Epithelial cell of esophagus (primary cell): ENCODE measurements around the gene NASP.

Experiments used
- DNase-seq: peaks from one replicate; pipeline ENCODE4 v3.0.0; 2010; ENCODE audit warnings: low read depth
- H3K4me3 ChIP-seq: 2 replicates; pipeline ENCODE4 v1.5.1; 2011; ENCODE audit warnings: mild to moderate bottlenecking, low read length, control low read depth
- CTCF ChIP-seq: IDR thresholded peaks from 2 replicates; pipeline ENCODE4 v1.5.1; 2011; ENCODE audit warnings: low read depth, mild to moderate bottlenecking, low read length, control low read depth, inconsistent platforms; ENCODE audit not compliant: insufficient read depth; ENCODE audit errors: missing control alignments

Gene NASP

GRCh38 chr1:45607404-45608074 lies 23.7 kb downstream of the NASP start:
- DNase-seq = no peak
- no peak for TF ChIP-seq CTCF
- no peak overlapping the region for H3K4me3 ChIP-seq

- no peak overlapping the region for H3K4me3 ChIP-seq
- DNase-seq = no peak
- no peak for TF ChIP-seq CTCF
Observed at GRCh38 chr1:45608175-45609156, 24.6 kb downstream of the NASP start.

GRCh38 chr1:45610589-45611226 lies 26.9 kb downstream of the NASP start:
- H3K4me3 ChIP-seq = no peak overlapping the region
- DNase-seq = no peak
- TF ChIP-seq CTCF = no peak

- DNase-seq = peak; percentile 90
- no peak for TF ChIP-seq CTCF
- no peak overlapping the region for H3K4me3 ChIP-seq
Observed at GRCh38 chr1:45612941-45613579, 29.2 kb downstream of the NASP start.

- no peak for DNase-seq
- H3K4me3 ChIP-seq = no peak overlapping the region
- no peak for TF ChIP-seq CTCF
Observed at GRCh38 chr1:45615885-45616284, 32.0 kb downstream of the NASP start.

- H3K4me3 ChIP-seq = no peak overlapping the region
- peak; percentile 27 for DNase-seq
- no peak for TF ChIP-seq CTCF
Observed at GRCh38 chr1:45617618-45618017, 33.8 kb downstream of the NASP start.
